A673 (cell line): ENCODE measurements around the gene PPP1R11. TPM values are rescaled to one million over a fixed set of nuclear protein-coding genes. Genes with fewer than 3 reads are reported as not detected.
"Not testable (repeated sequence)": the region's sequence is repeated elsewhere in the genome, so short reads cannot be mapped to it uniquely, and the experiment has no call there.

Source experiments
- BruUV-seq: library from RNA; stranded (reverse); fragments of 400-500 nt; replicated peaks from 2 replicates; lab custom pipeline; 2021; lab: Mats Ljungman, UMichigan
- CTCF ChIA-PET: fragments of 300-600 bp; sonication (Branson Sonifier 250); formaldehyde crosslinking; loops from one replicate; lab custom pipeline; 2022; ENCODE audit warnings: antibody characterized with exemption; lab: Charles Lee
- POLR2A ChIA-PET: fragments of 300-600 bp; sonication (Branson Sonifier 250); formaldehyde crosslinking; loops from one replicate; lab custom pipeline; 2022; ENCODE audit warnings: antibody characterized with exemption; ENCODE audit not compliant: low non-redundant PET; lab: Charles Lee
- DNase-seq: peaks from one replicate; pipeline ENCODE4 v3.0.0-alpha.2; 2015; ENCODE audit warnings: low spot score
- H3K27ac ChIP-seq: fragments of 200-600 bp; sonication (generic); 2 replicates; pipeline ENCODE4 v1.5.1; 2016; ENCODE audit warnings: mixed run types, low read depth, mild to moderate bottlenecking, mixed read lengths, antibody characterized with exemption, low read length; ENCODE audit not compliant: poor library complexity, severe bottlenecking
- H3K27me3 ChIP-seq: fragments of 200-600 bp; sonication (generic); replicated peaks from 2 replicates; pipeline ENCODE4 v1.6.1; 2017; ENCODE audit warnings: mixed run types, low read depth, mild to moderate bottlenecking, mixed read lengths, antibody characterized with exemption, low read length; ENCODE audit not compliant: insufficient read depth, poor library complexity
- H3K36me3 ChIP-seq: fragments of 200-600 bp; sonication (generic); 2 replicates; pipeline ENCODE4 v1.6.1; 2016; ENCODE audit warnings: mixed run types, mild to moderate bottlenecking, mixed read lengths, antibody characterized with exemption, low read length; ENCODE audit not compliant: insufficient read depth, poor library complexity, severe bottlenecking
- H3K4me1 ChIP-seq: fragments of 200-600 bp; sonication (generic); 2 replicates; pipeline ENCODE4 v1.6.1; 2017; ENCODE audit warnings: mixed run types, mild to moderate bottlenecking, mixed read lengths, antibody characterized with exemption, low read length; ENCODE audit not compliant: insufficient read depth, poor library complexity, severe bottlenecking
- H3K4me3 ChIP-seq: fragments of 200-600 bp; sonication (generic); 2 replicates; pipeline ENCODE4 v1.5.1; 2016; ENCODE audit warnings: low read depth, mixed run types, mild to moderate bottlenecking, mixed read lengths, low read length; ENCODE audit not compliant: poor library complexity, severe bottlenecking
- H3K9me3 ChIP-seq: fragments of 200-600 bp; sonication (generic); 2 replicates; pipeline ENCODE4 v1.6.1; 2016; ENCODE audit warnings: mixed run types, low read depth, mild to moderate bottlenecking, mixed read lengths, antibody characterized with exemption, low read length; ENCODE audit not compliant: poor library complexity, severe bottlenecking
- EZH2 ChIP-seq: fragments of 200-600 bp; sonication (generic); IDR thresholded peaks from 2 replicates; pipeline ENCODE4 v1.6.1; 2017; ENCODE audit warnings: borderline replicate concordance, low read depth, mild to moderate bottlenecking, mixed read lengths, antibody characterized with exemption, low read length; ENCODE audit not compliant: poor library complexity, severe bottlenecking
- intact Hi-C: fragments of 100-400 bp; cut with micrococcal nuclease; formaldehyde crosslinking; loops from one replicate; pipeline ENCODE4 v1.10.0; 2022; ENCODE audit not compliant: unreplicated experiment
- total RNA-seq: library from RNA; stranded (reverse); gene quantifications from 2 replicates; pipeline ENCODE4 v1.2.3, GENCODE V29; 2021
- TF ChIP-seq, protein P1 (sequence below): fragments of 300-800, 200-600 bp; sonication (generic); conservative IDR thresholded peaks from 2 replicates; pipeline ENCODE4 v1.5.1; 2017; ENCODE audit warnings: low read depth, mild to moderate bottlenecking, antibody characterized with exemption, low read length, moderate library complexity, mixed read lengths

PPP1R11 gene
- total RNA-seq, 1 experiment from 2014 or later, result 46.2 TPM

DNA sequence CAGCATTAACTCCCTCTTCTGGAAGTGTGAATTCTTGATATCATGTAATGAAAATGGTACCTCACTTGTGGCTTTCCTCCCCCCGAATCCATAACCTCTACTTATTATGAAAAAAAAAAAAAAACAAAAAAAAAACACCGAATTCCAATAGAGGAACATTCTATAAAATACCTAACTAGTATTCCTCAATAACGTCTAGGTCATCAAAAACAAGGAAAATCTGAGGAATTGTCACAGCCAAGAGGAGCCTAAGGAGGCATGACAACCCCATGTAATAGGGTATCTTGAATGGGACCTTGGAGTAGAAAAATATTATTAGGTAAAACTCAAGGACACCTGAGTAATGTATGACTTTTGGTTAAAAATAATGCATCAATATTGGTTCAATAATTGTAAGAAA, 44.8 kb upstream of the PPP1R11 start:
- H3K27ac ChIP-seq, result no peak overlapping the region
- H3K4me1 ChIP-seq, result no peaks in the 10 kb centered on the region
- H3K9me3 ChIP-seq, result no peaks in the 10 kb centered on the region
- POLR2A ChIA-PET, result no interaction called here
- BruUV-seq, result no TSS peak
- no peak overlapping the region for H3K4me3 ChIP-seq
- intact Hi-C loops, result no loop called here
- no peak for DNase-seq
- H3K36me3 ChIP-seq, result no peaks in the 10 kb centered on the region
- CTCF ChIA-PET, result no interaction called here
- no peaks in the 10 kb centered on the region for H3K27me3 ChIP-seq
- TF ChIP-seq, protein P1, sequence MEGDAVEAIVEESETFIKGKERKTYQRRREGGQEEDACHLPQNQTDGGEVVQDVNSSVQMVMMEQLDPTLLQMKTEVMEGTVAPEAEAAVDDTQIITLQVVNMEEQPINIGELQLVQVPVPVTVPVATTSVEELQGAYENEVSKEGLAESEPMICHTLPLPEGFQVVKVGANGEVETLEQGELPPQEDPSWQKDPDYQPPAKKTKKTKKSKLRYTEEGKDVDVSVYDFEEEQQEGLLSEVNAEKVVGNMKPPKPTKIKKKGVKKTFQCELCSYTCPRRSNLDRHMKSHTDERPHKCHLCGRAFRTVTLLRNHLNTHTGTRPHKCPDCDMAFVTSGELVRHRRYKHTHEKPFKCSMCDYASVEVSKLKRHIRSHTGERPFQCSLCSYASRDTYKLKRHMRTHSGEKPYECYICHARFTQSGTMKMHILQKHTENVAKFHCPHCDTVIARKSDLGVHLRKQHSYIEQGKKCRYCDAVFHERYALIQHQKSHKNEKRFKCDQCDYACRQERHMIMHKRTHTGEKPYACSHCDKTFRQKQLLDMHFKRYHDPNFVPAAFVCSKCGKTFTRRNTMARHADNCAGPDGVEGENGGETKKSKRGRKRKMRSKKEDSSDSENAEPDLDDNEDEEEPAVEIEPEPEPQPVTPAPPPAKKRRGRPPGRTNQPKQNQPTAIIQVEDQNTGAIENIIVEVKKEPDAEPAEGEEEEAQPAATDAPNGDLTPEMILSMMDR, result no peak
- no peak for TF ChIP-seq EZH2

DNA sequence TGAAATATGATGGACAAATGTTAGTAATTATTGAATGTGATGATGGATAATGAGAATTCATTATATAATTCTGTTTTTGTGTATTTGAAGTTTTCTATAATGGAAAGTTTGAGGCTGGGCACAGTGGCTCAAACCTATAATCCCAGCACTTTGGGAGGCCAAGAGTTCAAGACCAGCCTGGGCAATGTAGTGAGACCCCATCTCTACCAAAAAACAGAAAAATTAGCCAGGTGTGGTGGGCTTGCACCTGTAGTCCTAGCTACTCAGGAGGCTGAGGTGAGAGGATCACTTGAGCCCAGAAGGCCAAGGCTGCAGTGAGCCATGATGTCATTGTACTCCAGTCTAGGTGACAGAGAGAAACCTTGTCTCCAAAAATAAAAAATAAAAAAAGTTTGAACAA, 44.3 kb upstream of the PPP1R11 start:
- intact Hi-C loops, DNase-seq, POLR2A ChIA-PET, H3K27ac ChIP-seq, CTCF ChIA-PET, BruUV-seq, H3K36me3 ChIP-seq, H3K4me1 ChIP-seq, H3K27me3 ChIP-seq, H3K9me3 ChIP-seq, H3K4me3 ChIP-seq: not testable (repeated sequence)

DNA sequence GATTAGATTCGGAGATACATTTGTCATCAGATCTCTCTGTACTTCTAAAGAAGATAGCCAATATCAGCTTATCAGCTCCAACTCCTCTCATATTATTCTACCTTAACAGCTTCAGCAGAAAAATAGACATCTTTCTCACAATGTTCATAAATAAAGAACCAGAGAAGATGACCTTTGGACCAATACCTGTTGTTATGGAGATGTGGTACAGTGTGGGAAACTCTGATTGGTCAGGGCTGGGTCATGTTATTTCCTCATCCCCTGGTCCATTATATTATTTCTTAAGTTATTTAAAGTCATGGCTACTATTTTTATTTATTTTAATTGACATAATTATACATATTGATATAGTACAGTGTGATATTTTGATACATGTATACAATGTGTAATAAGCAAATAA, 41.8 kb upstream of the PPP1R11 start:
- Histone ChIP-seq H3K4me3 (no peak overlapping the region), H3K36me3 (no peaks in the 10 kb centered on the region), H3K27me3 (no peaks in the 10 kb centered on the region), H3K27ac (no peak overlapping the region), H3K9me3 (no peaks in the 10 kb centered on the region), H3K4me1 (no peaks in the 10 kb centered on the region)
- intact Hi-C loops, result no loop called here
- ChIA-PET POLR2A (no interaction called here), CTCF (no interaction called here)
- TF ChIP-seq, protein P1, result no peak
- no peak for TF ChIP-seq EZH2
- BruUV-seq, result no TSS peak
- DNase-seq, result no peak

DNA sequence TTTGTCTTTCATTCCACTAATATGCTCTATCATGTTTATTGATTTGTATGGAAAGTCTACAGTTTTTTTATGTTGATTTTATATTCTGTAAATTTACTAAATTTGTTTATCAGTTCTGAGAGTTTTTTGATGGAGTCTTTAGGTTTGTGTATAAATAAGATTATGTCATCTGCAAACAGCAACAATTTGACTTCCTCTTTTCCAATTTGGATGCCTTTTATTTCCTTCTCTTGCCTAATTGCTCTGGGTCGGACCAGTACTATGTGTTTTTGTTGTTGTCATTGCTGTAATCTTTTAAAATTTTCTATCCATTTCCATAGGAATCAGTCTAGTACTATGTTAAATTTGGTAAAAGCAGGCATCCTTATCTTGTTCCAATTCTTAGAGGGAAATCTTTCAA, 37.4 kb upstream of the PPP1R11 start:
- H3K4me3 ChIP-seq, result no peak overlapping the region
- CTCF ChIA-PET, result no interaction called here
- TF ChIP-seq, protein P1, result no peak
- no peak for TF ChIP-seq EZH2
- H3K27ac ChIP-seq, result no peak overlapping the region
- intact Hi-C loops, result no loop called here
- H3K27me3 ChIP-seq, result no peaks in the 10 kb centered on the region
- H3K36me3 ChIP-seq, result no peaks in the 10 kb centered on the region
- no peak for DNase-seq
- H3K4me1 ChIP-seq, result peaks cover 5% of the 10 kb centered on the region
- H3K9me3 ChIP-seq, result no peaks in the 10 kb centered on the region
- POLR2A ChIA-PET, result no interaction called here
- no TSS peak for BruUV-seq
